Loucy (cell line): ENCODE results near the gene IARS2.

ENCODE experiments used
- H2AFZ ChIP-seq: fragments of 200-600 bp; sonication (generic); 2 replicates; pipeline ENCODE4 v1.6.0; 2016; ENCODE audit warnings: antibody characterized with exemption, mild to moderate bottlenecking, low read length, moderate library complexity
- H3F3A ChIP-seq: fragments of 200-600 bp; 2 replicates; pipeline ENCODE4 v1.6.0; 2016; ENCODE audit warnings: antibody characterized with exemption, low read depth, mild to moderate bottlenecking
- H3K27me3 ChIP-seq: fragments of 200-600 bp; sonication (generic); 2 replicates; pipeline ENCODE4 v1.6.1; 2014; ENCODE audit warnings: low read length, mild to moderate bottlenecking; ENCODE audit not compliant: insufficient read depth, poor library complexity, severe bottlenecking
- H3K36me3 ChIP-seq: fragments of 200-600 bp; sonication (generic); 2 replicates; pipeline ENCODE4 v1.6.1; 2016; ENCODE audit warnings: low read length; ENCODE audit not compliant: insufficient read depth
- H3K4me1 ChIP-seq: fragments of 200-600 bp; sonication (generic); 2 replicates; pipeline ENCODE4 v1.5.1; 2014; ENCODE audit warnings: low read length, mild to moderate bottlenecking; ENCODE audit not compliant: insufficient read depth, poor library complexity, severe bottlenecking
- H3K4me2 ChIP-seq: fragments of 200-600 bp; sonication (generic); 2 replicates; pipeline ENCODE4 v1.6.0; 2014; ENCODE audit warnings: antibody characterized with exemption, low read length, low read depth, mild to moderate bottlenecking; ENCODE audit not compliant: poor library complexity, severe bottlenecking
- H3K4me3 ChIP-seq: fragments of 200-600 bp; sonication (generic); 2 replicates; pipeline ENCODE4 v1.5.1; 2014; ENCODE audit warnings: low read length, mild to moderate bottlenecking, mixed read lengths; ENCODE audit not compliant: poor library complexity, severe bottlenecking
- H3K79me2 ChIP-seq: fragments of 200-600 bp; sonication (generic); 2 replicates; pipeline ENCODE4 v1.6.1; 2014; ENCODE audit warnings: low read length; ENCODE audit not compliant: insufficient read depth
- H3K9ac ChIP-seq: fragments of 200-600 bp; sonication (generic); 2 replicates; pipeline ENCODE4 v1.6.0; 2014; ENCODE audit warnings: mild to moderate bottlenecking, low read depth, low read length, moderate library complexity; ENCODE audit not compliant: poor library complexity, severe bottlenecking
- H3K9me2 ChIP-seq: fragments of 200-600 bp; sonication (generic); replicated peaks from 2 replicates; pipeline ENCODE4 v1.6.1; 2016; ENCODE audit warnings: low read depth, low read length, mixed read lengths
- H3K9me3 ChIP-seq: fragments of 200-600 bp; sonication (generic); 2 replicates; pipeline ENCODE4 v1.6.1; 2014; ENCODE audit warnings: mild to moderate bottlenecking, antibody characterized with exemption, low read length, low read depth; ENCODE audit not compliant: insufficient read depth
- H4K20me1 ChIP-seq: fragments of 200-600 bp; sonication (generic); 2 replicates; pipeline ENCODE4 v1.6.0; 2014; ENCODE audit warnings: antibody characterized with exemption, low read length, mild to moderate bottlenecking; ENCODE audit not compliant: insufficient read depth, poor library complexity, severe bottlenecking
- CTCF ChIP-seq: fragments of 200-600 bp; sonication (generic); conservative IDR thresholded peaks from 2 replicates; pipeline ENCODE4 v1.5.1; 2014; ENCODE audit warnings: mild to moderate bottlenecking, antibody characterized with exemption, low read length
- EZH2phosphoT487 ChIP-seq: fragments of 200-600 bp; IDR thresholded peaks from 2 replicates; pipeline ENCODE4 v1.6.1; 2018; ENCODE audit warnings: antibody characterized with exemption, mild to moderate bottlenecking, moderate library complexity, borderline replicate concordance

IARS2 gene

GRCh38 chr1:220046052-220046930 is 47.6 kb upstream of the IARS2 start, which contains the start of gene EPRS1:
TSS of gene EPRS1 (minus strand) at chr1:220046505. CDS start at chr1:220046388, 117 bp downstream.
- TF ChIP-seq EZH2phosphoT487, result no peak
- TF ChIP-seq CTCF, result peak; percentile 49

DNA sequence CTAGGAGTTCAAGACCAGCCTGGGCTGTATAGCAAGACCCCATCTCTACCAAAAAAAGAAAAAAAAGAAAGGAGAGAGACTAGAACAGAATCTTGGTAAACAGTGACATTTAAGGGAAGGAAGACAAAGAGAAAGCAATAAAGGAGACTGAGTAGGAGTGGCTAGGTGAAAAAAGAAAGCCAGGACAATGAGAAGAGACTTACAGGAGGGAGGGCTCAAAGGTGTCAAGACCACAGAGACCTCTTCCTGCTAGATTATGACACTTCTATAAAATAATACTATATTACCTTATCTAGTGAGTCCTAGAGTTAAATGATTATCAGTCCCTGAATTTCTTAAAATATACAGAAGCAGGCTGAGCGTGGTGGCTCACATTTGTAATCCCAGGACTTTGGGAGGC is 37.6 kb upstream of the IARS2 start:
- no peaks in the 10 kb centered on the region for H3K4me1 ChIP-seq
- H3K9me3 ChIP-seq, result no peaks in the 10 kb centered on the region
- no peaks in the 10 kb centered on the region for H3K9me2 ChIP-seq
- no peak overlapping the region for H3K4me3 ChIP-seq
- no peaks in the 10 kb centered on the region; the same call in 1 of the 2 replicates for H3K36me3 ChIP-seq
- no peaks in the 10 kb centered on the region for H3K79me2 ChIP-seq
- TF ChIP-seq CTCF (no peak), EZH2phosphoT487 (no peak)
- no peak overlapping the region for H3K4me2 ChIP-seq
- H3K27me3 ChIP-seq, result no peaks in the 10 kb centered on the region
- no peak overlapping the region for H3K9ac ChIP-seq
- no peaks in the 10 kb centered on the region for H3F3A ChIP-seq
- no peak overlapping the region for H2AFZ ChIP-seq
- H4K20me1 ChIP-seq, result no peaks in the 10 kb centered on the region

More at GRCh38 chr1:220046052-220046930, 47.6 kb upstream of the IARS2 start, which contains the start of gene EPRS1:
- Histone ChIP-seq H3K79me2 (peaks cover 55% of the 10 kb centered on the region), H3K36me3 (no peaks in the 10 kb centered on the region), H3F3A (no peaks in the 10 kb centered on the region), H2AFZ (peak within 1 kb of the TSS; percentile 93), H3K4me3 (peak within 1 kb of the TSS; percentile 88), H3K4me1 (peaks cover 23% of the 10 kb centered on the region), H3K27me3 (no peaks in the 10 kb centered on the region), H3K4me2 (peak within 1 kb of the TSS; percentile 81), H3K9me2 (no peaks in the 10 kb centered on the region), H4K20me1 (peaks cover 12% of the 10 kb centered on the region), H3K9ac (peak within 1 kb of the TSS; percentile 82), H3K9me3 (no peaks in the 10 kb centered on the region)

DNA sequence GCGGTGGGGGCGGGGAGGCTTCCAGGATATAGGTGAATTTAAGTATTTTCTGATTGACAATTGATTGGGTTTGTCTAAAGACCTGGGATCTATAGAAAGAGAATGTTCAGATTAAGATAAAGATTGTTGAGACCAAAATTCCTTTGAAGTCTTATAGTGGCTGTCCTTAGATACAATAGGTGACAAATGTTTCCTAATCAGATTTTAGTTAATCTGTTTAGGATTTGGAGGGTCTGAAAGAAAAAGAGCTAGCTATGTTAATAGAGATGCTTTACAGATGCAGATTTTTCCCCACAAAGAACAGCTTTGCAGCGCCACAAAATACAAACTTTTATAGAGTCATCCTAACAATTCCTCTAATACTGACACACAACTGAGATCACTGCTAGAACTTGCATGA is 33.1 kb upstream of the IARS2 start:
- Histone ChIP-seq H3K4me2 (no peak overlapping the region), H3K79me2 (no peaks in the 10 kb centered on the region), H3K4me1 (no peaks in the 10 kb centered on the region), H3K27me3 (no peaks in the 10 kb centered on the region), H3K9me3 (no peaks in the 10 kb centered on the region), H3K9me2 (no peaks in the 10 kb centered on the region), H2AFZ (no peak overlapping the region), H3K4me3 (no peak overlapping the region), H3F3A (no peaks in the 10 kb centered on the region), H3K9ac (no peak overlapping the region), H3K36me3 (peaks cover 14% of the 10 kb centered on the region; the same call in 1 of the 2 replicates), H4K20me1 (no peaks in the 10 kb centered on the region)
- TF ChIP-seq CTCF, result no peak
- no peak for TF ChIP-seq EZH2phosphoT487
